HG03469 (cell line): ENCODE results near the gene PLXDC2.

ENCODE experiments used
- ATAC-seq: cut with Tn5 transposase; IDR thresholded peaks from one replicate; pipeline ENCODE4 v1.9.1; 2021; ENCODE audit warnings: mild to moderate bottlenecking, moderate library complexity, moderate number of reproducible peaks; ENCODE audit not compliant: unreplicated experiment

Gene PLXDC2

DNA sequence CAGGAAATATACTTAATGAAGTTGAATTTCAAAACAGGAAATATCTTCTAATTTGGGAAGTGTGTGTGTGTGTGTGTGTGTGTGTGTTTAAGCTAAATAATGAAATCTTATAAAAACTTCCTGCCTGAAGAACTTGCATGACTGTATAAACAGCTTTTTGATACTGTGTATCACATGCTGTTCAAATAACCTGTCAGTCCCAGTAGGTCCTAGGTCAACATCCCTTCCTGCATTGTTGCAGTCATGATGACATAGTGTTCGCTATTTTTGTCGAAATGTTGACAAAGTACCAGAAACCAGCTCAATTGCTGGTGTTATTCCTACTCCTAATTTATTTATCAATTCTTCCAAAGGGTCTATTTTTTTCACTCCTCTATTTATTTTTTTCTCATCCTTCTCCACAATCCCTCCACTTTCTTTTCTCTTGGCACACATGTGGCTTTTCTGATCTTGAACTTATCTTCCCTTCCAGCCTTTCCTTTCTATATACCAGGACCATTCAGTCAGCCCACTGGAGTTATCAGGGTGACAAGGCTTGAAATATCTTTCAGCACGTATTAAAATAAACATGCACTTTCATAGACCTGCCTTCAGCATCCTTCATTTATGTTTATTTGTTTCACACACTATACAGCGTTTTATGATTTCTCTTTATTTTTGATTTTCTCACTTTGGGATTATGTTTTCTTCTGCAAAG, 115.8 kb downstream of the PLXDC2 start:
- ATAC-seq = no peak

DNA sequence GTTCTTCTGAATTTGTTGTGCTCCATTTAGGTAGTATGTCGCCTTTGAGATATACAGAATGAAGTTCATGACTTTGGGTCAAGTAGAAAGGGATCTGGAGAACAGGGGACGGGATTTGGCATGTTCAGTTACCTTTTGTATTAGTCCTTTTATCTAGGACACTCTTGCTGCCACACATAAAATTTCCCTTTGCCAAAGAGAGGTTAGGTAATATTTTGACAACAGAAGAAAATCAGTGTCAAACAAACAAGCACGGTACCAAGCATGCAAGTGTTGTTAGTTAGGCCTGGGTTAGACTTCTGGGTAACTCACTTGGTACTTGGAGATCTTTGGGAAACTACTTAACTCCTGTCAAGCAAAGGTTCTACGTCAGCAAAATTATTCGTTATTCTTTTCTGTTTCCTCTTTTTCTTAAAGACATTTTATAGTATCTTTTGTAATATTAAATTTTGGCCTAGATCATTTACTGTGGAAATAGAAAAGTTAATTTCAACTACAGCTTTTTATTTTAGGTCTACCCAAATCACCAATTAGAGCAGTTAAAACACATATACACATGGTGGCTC, 116.7 kb downstream of the PLXDC2 start:
- ATAC-seq = no peak

DNA sequence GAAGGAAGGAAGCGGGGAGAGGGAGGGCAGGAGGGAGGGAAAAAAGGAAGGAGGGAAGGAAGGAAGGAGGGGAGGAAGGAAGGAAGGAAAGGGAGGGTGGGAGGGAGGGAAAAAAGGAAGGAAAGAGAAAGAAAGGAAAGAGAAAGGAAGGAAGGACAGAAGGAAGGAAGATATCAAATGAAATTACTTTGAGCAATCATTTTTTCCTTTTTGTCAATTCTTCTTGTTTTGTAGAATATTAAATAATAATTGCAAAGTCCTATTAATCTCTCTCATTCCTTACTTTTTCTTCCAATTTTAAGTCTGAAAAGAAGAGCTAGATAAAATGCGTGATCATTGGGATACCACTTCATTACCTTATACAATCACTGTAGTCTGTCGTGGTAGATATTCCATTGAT, 117.5 kb downstream of the PLXDC2 start:
- no peak for ATAC-seq

DNA sequence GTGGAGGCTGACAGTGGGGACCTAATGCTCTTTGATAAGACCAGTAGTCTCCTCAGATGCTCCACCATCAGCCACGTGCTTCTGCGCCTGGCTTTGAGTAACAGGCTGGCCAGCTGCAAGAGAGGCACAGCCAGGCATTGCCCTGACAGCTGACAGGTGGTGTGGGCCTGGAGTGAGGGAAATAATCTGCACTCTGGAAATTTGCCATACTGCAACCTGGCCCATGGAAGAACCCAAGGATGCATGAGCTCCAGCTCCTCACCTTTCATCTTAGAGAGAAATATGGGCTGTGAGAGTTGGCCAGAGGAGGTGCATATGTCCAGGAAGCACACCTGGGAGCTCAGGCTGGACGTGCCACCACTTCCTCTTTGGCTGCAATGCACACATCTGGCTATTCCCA, 118.9 kb downstream of the PLXDC2 start:
- ATAC-seq = no peak

DNA sequence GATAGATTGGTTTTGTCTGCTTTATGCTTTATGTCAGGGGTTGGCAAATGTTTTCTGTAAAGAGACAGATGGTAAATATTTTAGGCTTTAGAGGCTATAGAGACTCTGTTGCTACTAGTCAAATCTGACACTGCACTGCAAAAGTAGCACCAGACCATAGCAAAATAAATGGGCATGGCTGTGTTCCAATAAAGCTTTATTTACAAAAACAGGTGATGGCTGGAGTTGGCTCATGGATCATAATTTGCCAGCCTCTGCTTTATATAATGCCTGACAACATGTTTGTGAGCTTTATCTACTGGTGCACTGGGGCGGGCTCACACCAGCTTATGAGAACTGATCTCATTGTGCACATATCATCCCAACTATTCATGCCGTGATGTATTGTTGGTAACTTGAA, 120.1 kb downstream of the PLXDC2 start:
- no peak for ATAC-seq

DNA sequence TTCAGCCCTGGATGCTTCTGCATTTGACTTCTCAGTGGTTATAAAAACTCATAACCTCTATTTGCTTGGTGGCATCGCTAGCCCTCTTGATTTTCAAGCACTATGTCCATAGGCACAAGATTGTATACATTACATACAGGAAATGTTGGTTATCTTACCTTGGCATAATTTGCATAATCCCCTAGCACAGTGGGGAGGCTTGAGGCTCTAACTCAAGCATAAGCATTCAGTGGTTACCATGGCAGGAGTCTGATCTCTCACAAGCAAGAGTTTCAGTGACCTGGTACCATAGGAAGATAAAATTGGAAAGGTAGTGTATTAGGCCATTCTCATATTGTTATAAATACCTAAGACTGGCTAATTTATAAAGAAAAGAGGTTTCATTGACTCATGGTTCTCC, 121.8 kb downstream of the PLXDC2 start:
- ATAC-seq = no peak

DNA sequence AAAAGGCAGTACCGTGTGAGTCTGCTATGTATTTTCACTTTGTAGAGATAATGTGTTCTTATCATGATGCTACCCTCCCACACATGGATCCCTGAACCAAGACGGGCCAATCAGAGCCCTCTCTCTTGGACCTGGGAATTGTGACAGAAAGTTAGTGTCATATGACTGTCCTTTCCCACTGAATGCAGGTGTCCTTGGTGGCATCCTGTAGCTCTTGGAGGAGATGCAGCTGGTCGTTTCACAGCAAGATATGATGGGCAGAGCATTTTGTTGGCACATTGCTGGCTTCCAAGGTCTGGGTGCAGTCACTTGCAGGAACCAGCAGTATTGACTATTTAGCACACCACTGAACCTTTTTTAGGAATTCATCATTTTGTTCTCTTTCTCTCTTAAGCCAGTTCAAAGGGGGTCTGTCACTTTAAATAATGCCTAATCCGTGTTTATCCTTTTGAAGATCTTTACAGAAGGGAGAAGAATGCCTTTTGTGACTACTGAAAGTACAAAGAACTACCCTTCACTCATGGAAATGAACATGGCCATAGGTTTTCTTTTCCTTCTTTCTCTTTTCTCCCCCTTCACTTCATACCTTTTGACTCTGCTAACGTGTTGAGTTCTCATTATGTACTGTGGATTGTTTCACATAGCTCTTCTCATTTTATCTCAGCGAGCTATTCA, 125.1 kb downstream of the PLXDC2 start:
- ATAC-seq = no peak

DNA sequence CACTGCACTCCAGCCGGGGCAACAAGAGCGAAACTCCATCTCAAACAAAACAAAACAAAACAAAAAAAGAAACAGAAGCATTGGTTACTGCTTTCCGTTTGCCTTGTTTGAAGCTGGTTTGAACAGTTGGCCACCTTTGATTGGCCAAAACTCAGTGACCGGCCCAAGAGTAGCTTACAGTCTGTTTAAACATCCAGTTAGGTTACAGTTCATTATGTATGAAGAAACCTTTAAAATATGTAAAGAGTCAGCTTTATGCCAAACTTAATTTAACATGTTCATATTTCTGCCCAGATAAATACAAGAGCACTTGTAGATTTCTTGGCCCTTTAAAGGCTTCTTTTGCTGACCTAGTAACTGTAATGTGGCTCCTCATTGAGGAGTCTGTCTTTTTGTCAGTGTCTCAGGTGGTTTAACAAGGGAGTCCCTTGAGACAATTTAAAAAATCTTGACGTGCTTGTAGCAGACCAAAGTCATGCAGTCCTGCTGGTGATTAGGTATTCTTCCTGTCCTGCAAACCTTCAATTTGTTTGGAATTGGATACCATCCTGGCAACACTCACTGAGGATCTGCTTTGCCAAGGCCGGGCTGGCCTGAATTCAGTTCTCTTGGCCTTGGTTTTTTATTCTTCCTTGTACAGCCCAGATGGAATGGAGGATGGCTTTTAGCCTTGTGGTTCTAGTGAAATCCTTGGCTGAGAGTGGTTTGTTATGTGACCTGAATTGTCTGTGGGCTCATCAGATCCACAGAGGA, 128.9 kb downstream of the PLXDC2 start:
- no peak for ATAC-seq

DNA sequence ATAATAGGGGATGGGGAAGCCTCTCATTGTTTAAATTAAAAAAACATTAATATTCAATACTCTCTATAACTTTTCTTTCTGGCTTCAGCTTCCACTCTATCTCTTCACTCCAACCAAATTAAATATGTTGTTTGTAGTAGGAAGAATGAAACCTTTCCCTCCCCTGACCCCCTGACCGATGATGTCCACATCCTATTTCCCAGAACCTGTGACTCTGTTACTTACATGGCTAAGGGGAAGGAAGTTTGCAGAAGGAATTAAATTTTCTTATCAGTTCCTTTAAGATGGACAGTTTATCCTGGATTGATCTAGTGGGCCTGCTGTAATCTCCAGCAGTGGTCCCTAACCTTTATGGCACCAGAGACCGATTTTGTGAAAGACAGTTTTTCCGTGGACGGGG, 130.0 kb downstream of the PLXDC2 start:
- no peak for ATAC-seq

DNA sequence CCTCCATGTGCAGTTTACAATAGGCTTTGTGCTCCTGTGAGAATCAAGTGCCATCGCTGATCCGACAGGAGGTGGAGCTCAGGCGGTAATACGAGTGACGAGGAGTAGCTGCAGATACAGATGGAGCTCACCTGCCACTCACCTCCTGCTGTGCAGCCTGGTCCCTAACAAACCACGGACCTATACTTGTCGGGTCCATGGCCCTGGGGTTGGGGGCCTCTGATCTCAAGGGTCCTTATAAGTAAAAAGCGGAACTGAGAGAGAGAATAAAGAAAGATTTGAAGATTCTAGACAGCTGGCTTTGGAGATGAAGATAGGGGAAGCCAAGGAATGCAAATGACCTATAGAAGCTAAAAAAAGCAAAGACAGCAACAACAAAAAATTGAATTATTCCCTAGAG, 130.6 kb downstream of the PLXDC2 start:
- ATAC-seq = no peak

DNA sequence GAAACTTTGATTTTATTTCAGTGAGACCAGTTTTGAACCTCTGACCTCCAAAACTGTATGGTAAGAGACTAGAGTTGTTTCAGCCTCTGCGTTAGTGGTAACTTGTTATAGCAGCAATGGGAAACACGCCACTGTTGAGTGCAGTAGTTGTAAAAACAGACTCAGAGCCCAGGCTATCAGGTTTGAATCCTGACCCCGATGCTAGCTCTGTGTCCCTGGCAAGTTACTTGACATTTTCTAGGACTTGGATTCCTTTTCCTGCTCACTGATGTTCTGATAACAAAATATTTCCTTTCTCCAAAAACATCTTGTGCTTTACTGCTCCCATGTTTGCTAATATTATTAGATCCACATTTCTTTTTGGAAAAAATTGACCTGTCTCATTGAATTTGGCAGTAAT, 131.0 kb downstream of the PLXDC2 start:
- no peak for ATAC-seq

DNA sequence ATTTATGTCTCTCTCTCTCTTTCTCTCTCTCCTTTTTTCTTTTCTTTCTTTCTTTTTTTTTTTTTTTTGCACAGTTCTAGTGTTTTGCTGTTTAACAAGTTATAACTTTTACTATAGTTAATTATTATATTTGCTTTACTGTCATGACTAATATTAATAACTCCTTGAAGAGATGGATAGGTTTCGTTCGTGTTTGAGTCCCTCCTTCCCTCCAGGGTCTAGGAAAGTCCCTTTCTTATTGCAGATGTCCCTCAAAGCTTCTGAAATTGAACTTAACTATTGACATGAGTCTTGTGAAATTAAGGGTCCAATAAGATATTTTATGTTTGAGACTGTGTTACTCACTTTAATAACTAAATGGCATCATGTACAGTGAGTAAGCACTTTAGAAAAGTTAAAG, 131.4 kb downstream of the PLXDC2 start:
- no peak for ATAC-seq

DNA sequence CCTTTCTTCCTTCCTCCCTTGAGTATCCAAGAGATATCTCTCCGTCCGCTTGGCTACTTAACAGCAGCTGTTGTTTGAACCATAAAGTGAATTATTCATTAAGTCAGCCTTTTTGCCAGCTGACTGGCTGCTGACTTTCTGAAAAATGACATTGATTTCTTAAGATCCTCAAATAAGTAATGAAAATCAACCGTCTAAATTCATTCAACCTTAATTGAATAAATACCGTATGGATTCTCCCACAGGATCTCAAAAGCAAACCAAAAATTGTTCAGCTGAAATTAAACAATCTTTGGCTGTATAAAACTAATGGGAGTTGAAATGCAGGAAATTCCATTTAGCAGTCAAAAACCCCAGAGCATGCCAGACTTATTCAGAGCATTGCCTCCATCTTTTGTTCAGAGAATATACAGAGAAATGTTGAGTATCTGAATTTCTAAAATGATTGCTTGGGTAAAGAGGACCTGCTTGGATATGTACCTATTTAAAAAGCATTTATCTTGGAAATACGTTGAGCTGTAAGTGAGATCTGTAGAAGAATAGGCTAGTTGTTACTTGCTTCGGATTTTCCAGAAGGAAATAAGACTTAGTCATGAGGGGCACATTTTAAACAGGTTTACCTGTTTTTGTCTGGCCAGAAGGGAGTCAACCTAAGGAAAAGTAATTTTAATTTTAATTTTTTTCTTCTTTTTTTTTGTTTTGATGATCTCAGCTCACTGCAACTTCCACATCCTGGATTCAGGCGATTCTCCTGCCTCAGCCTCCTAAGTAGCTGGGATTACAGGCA, 136.2 kb downstream of the PLXDC2 start:
- ATAC-seq = no peak

DNA sequence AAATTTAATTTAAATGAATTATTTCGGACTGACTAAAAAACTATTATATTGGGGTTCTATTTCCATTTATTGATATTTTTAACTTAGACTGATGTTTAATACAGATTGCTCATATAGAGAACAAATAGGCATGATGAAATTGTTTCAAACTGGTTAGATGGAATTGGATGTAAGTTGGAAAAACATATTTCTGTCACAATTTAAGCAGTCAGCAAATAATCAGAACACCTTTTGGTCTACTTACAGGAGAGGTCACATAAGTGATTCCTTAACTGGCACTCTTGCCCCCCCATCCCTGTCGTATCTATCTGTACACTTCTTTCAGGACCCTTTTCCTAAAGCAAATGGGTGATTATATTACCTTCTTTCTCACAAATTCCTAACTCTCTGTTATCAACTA, 138.4 kb downstream of the PLXDC2 start:
- no peak for ATAC-seq

DNA sequence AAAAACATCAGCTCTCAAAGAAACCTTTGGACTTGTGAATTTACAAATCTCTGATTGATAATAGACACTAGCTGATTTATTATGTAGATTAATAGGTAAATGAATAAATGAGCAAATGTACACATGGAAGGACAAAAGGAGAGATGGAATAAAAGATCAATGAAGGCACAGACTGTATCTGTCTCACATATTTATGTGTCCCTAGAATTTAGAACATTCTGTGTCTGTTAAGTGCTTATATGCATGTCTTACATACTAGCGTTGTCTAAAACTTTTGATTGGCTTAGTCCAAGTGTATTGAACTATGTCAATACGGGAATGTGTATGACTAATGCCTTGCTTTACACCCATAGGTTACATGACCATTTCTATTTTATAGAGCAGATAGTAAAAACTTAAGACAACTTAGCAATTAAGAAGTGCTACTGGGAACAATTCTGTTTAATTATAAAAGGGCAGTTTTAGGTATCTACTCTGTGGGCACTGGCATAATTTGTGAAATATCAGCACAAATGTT, 140.3 kb downstream of the PLXDC2 start:
- ATAC-seq = no peak

DNA sequence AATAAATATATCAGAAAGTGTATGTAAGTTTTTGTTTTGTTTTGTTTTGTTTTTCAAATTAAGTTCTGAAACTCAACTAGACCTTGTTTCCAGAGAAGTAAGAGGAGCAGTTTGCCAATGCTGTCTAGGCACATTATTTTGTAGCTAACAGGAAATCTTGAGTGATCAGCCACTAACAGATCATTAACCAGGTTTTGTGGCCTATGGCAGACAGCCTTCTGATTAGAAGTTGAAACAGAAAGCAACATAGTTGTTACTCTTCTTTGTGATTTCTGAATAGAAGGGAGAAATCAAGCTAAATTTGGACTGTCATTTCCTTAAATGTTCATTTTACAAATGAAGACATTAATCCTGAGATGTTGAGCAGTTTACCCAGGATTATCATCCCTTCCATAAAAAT, 142.6 kb downstream of the PLXDC2 start:
- ATAC-seq = peak; percentile 96

DNA sequence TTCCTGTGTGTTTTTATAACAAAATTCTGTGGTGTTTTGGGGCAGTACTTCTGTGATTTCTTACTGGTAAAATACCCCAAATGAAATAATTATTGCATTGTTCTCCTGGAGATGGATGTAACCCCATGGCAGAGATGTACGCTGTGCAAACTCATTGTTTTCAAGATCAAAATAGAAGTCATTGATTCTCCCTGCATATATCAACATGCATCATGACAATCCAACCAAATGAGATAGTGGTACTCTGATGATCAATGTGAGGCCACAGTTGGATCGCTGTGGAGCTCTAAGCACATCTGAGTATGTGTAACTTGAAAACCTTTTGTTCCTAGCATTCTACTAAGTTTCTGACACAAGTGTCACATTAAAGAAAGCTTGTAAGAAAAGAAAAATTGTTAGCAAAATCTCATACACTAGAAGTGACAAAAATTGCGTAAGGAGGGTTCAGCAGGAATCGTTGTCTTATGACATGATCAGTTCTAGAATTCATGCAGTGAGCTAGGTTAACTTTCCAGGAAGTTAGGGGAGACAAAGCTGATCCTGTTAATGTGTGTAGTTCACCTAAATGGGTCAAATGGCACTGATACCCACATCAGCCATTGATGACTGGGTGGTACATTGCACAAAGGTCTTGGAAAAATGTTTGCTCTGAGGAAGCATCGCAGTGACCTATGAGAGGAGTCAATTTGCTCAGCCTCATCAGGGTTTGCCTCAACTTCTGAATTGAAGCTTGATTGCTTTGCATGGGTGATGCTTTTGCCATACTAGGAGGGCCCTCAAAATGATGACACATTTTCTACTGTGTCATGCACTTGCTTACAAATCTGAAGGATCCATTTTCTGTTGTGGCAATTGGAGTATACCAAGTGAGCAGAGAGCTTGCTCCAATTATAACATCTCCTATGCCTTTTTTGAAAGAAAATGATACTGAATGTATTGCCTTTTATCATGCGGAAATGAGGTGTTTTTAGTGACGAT, 145.1 kb downstream of the PLXDC2 start:
- ATAC-seq = no peak

DNA sequence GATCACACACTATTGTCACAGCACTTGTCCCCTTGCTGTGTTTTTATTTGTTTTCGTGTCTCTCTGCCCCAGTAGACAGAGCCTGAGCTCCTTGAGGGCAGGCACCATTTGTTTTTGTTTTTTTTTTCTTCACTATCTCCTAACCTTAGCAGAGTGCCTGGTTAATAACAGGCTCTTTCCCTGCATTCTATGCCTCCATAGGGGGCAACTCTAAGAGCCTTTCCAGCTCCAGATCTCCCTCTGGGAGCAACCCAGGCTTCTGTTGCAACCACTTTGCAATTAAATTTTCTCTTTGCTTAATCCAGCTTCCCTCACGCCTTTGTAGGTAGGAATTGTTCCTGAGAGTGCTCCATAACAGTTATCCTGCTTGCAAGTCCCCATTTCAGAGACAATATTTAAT, 148.4 kb downstream of the PLXDC2 start:
- ATAC-seq = no peak

DNA sequence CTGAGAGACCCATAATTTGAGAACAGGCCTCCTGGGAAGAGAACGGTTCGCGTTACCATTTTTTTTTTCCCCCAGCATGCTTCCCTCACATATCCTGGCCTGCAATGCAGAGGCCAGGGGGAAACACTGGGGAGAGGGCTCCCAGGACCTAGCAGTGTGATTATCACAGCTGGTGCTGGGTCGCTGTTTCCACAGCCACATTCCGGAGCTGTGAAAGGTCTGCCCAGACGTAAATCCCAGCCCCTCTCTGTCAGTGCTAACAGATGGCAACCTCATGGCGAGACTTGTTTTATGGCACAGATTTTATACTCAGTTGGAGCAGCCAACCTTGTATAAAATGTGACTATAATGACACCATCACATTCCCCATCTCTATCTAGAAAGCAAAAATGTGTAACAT, 150.5 kb downstream of the PLXDC2 start:
- no peak for ATAC-seq

DNA sequence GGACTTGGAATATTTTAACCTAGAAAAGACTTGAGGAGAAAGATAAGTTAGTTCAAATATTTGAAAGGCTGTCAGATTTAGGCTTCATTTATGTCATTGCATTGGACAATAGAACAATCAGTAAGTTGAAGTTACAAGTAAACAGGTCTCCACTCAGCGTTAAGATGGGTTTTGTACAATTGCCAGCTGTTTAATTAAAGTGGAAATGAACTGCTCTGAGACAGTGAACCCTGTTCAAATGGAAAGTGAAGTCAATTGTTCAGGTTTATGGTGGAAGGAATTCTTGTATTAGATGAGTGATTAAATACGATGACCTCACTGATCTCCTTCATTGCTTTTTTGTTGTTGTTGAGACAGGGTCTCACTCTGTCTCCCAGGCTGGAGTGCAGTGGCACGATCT, 151.7 kb downstream of the PLXDC2 start:
- ATAC-seq = no peak
